Left lung (tissue), 10 donors: ENCODE results near the gene YBX1. TPM values are rescaled to one million over a fixed set of nuclear protein-coding genes. Genes with fewer than 3 reads are reported as not detected.
A peak's percentile ranks its signal among the peaks of the same experiment; 100 is the strongest.

Source experiments
- ATAC-seq: fragments of 200-7000 bp; cut with Tn5 transposase; one replicate; pipeline ENCODE4 v1.9.1; 2020; ENCODE audit warnings: moderate library complexity
- DNase-seq, 4 donors: peaks; one replicate each; pipeline ENCODE4 v3.0.0-alpha.2; 2013 to 2020
- H3K27ac ChIP-seq, 2 donors: fragments of 200-600 bp; sonication (generic) in 1 of 2; one replicate each; pipeline versions ENCODE4 v1.5.0 to v1.8.0; 2020 to 2021
- H3K27me3 ChIP-seq, 2 donors: fragments of 200-600 bp; sonication (generic) in 1 of 2; one replicate each; pipeline versions ENCODE4 v1.5.0 to v1.8.0; 2020 to 2021
- H3K36me3 ChIP-seq, 2 donors: fragments of 200-600 bp; sonication (generic) in 1 of 2; one replicate each; pipeline versions ENCODE4 v1.5.0 to v1.8.0; 2020 to 2021
- H3K4me1 ChIP-seq, 2 donors: fragments of 200-600 bp; one replicate each; pipeline ENCODE4 v1.8.0; 2021
- H3K4me3 ChIP-seq, 2 donors: fragments of 200-600 bp; sonication (generic) in 1 of 2; one replicate each; pipeline versions ENCODE4 v1.5.0 to v1.8.0; 2020 to 2021; ENCODE audit warnings: mild to moderate bottlenecking in 1 of 2
- H3K9me3 ChIP-seq, 2 donors: fragments of 200-600 bp; sonication (generic) in 1 of 2; one replicate each; pipeline versions ENCODE4 v1.5.0 to v1.8.0; 2020 to 2021
- intact Hi-C, 2 donors: fragments of 100-400 bp; cut with DNase I; formaldehyde crosslinking; loops; one replicate each; pipeline versions ENCODE4 v1.11.2 to v1.14.2; 2022
- polyA plus RNA-seq, 6 donors: library from polyadenylated mRNA; unstranded; fragments of 120-200 nt; gene quantifications; one replicate each; pipeline ENCODE4 v1.2.1, GENCODE V29; 2013; ENCODE audit not compliant: insufficient read length in 6 of 6
- total RNA-seq, 2 donors: library from RNA; stranded (reverse); fragmentation: NEBNext Ultra II Directional; extraction: Animal tissue kit (Norgen Biotek cat#: 25700); gene quantifications; one replicate each; pipeline ENCODE4 v1.2.1, GENCODE V29; 2021
- TF ChIP-seq, protein P1 (sequence below), 2 donors: fragments of 200-600 bp; sonication (generic) in 1 of 2; IDR thresholded peaks; one replicate each; pipeline versions ENCODE4 v1.5.0 to v1.8.0; 2021; ENCODE audit warnings: antibody characterized with exemption in 2 of 2
- donor health status: DM: no; HTN: yes; CAD: no.
- donor health status: DM: no; HTN: no; CAD: no.

The YBX1 gene
- total and polyA plus RNA-seq, 8 donors: 461 to 685 (median 546) TPM

DNA sequence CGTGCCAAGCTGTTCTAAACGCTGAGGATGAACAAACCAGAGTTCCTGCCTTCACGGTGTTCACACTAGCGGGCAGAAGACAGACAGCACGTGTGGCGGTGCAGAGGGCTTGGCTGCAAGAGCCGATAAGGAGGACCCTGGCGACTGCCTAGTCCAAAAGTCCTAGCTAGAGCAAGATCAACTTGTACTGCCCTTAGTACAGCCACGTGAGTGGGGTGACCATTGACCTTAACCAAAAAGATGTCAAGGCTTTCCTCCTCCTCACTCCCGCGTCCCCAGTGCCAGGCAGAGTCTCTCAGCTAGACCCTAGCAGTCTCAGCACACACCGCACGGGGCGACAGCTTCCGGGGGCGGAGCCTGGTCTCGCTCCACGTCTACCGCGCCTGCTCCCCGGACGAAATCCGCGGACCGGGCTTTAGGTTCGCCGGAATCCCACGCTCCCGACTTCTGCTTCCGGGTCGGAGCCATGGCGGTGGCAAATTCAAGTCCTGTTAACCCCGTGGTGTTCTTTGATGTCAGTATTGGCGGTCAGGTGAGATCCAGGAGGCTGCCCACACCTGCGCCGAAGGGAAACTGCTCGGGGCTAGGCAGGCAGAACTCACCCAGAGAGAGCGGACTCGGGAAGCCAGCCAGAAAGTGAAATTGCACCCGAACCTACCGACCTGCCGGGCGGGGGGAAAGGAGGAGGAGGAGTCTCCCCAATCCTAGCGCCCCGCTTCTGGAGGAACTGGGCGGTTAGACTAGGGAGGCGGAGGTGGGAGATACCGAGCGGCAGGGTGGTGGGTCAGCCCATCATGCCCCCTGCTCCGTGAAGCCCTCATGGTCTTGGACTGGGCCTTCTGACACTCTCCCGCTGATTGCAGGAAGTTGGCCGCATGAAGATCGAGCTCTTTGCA lies 24.0 kb upstream of the YBX1 start, which contains the start of gene PPIH:
Gene PPIH, plus strand, starts transcription at position 443 of the 896 bp plus-strand sequence. Its CDS starts 24 bp downstream, at position 467.
- ATAC-seq: peak; percentile 100
- intact Hi-C loops: no loop called here
- peak within 1 kb of the TSS; percentile 66 to 84 for H3K4me3 ChIP-seq

DNA sequence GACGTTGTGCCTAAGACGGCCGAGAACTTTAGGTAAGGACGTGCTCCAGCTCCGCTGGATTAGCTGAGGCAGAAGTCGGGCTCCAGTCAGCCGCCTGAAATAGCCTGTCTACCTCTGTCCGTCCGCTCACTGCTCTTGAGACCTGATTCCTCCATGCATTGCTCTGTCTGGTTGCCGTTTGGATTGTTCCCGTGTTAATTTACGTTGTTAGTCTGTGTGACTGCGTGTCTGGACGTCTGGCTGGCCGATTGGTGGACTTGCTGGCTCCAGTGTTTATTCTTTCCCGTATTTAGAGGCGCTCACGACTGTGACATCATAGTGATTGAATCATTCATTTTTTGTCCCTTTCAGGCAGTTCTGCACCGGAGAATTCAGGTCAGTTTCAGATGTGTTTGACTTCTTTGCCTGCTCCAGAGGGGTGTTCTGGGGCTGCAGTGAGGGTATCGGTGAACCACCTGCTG lies 23.3 kb upstream of the YBX1 start:
- Histone ChIP-seq H3K9me3 (no peaks in the 10 kb centered on the region), H3K4me3 (peak overlapping the region; percentile 66 to 84), H3K4me1 (peaks cover 0 to 19% of the 10 kb centered on the region in 2 donors), H3K27me3 (no peaks in the 10 kb centered on the region), H3K27ac (peak overlapping the region in 1 of 2 donors; percentile 85), H3K36me3 (peaks cover 0 to 23% of the 10 kb centered on the region in 2 donors)
- ATAC-seq: no peak
- DNase-seq: no peak
- intact Hi-C loops: no loop called here
- TF ChIP-seq, protein P1, sequence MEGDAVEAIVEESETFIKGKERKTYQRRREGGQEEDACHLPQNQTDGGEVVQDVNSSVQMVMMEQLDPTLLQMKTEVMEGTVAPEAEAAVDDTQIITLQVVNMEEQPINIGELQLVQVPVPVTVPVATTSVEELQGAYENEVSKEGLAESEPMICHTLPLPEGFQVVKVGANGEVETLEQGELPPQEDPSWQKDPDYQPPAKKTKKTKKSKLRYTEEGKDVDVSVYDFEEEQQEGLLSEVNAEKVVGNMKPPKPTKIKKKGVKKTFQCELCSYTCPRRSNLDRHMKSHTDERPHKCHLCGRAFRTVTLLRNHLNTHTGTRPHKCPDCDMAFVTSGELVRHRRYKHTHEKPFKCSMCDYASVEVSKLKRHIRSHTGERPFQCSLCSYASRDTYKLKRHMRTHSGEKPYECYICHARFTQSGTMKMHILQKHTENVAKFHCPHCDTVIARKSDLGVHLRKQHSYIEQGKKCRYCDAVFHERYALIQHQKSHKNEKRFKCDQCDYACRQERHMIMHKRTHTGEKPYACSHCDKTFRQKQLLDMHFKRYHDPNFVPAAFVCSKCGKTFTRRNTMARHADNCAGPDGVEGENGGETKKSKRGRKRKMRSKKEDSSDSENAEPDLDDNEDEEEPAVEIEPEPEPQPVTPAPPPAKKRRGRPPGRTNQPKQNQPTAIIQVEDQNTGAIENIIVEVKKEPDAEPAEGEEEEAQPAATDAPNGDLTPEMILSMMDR (IDR thresholded peaks at IDR 0.05): no peak

More for the DNA sequence above, 24.0 kb upstream of the YBX1 start, which contains the start of gene PPIH:
- H3K36me3 ChIP-seq: peaks cover 0 to 16% of the 10 kb centered on the region in 2 donors
- H3K4me1 ChIP-seq: peaks cover 0 to 19% of the 10 kb centered on the region in 2 donors
- H3K9me3 ChIP-seq: no peaks in the 10 kb centered on the region
- no peaks in the 10 kb centered on the region for H3K27me3 ChIP-seq
- TF ChIP-seq, protein P1 (IDR thresholded peaks at IDR 0.05): peak in 1 of 2 donors; percentile 48
- peak within 1 kb of the TSS; percentile 80 to 85 for H3K27ac ChIP-seq
- peak; percentile 91 to 99 (median 96) for DNase-seq

DNA sequence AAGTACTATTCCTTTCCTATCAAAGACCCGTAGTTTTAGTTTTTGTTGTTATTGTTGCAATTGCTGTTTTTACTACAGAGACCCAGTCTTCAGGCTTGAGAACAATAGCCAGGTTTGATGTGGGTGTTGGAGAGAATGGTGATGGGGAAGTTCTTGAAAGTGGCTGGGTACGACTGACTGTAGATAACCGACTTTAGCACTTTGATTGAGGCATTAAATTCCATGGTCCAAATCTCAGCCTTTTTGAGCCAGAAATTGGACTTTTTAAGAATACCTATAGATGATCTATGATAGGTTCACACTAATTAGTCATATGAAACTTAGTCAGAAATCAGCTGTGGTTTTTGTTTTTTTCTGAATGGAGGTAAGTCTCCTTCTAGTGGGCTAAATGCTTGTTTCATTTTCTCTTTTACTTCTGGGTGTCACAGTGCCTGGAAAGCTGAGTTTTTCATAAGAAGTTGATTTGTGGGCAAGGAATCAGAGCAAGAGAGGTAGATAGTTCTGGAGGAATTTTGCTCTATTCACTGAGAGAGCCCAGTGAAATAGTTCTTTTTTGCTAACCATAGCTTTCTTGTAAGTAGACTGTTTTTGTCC lies 21.2 kb upstream of the YBX1 start:
- intact Hi-C loops: no loop called here
- H3K27ac ChIP-seq: no peak overlapping the region
- no peak for ATAC-seq
- peaks cover 0 to 19% of the 10 kb centered on the region in 2 donors for H3K4me1 ChIP-seq
- TF ChIP-seq, protein P1 (IDR thresholded peaks at IDR 0.05): no peak
- H3K9me3 ChIP-seq: no peaks in the 10 kb centered on the region
- no peak for DNase-seq
- no peak overlapping the region for H3K4me3 ChIP-seq
- H3K27me3 ChIP-seq: no peaks in the 10 kb centered on the region
- peaks cover 0 to 44% of the 10 kb centered on the region in 2 donors for H3K36me3 ChIP-seq

DNA sequence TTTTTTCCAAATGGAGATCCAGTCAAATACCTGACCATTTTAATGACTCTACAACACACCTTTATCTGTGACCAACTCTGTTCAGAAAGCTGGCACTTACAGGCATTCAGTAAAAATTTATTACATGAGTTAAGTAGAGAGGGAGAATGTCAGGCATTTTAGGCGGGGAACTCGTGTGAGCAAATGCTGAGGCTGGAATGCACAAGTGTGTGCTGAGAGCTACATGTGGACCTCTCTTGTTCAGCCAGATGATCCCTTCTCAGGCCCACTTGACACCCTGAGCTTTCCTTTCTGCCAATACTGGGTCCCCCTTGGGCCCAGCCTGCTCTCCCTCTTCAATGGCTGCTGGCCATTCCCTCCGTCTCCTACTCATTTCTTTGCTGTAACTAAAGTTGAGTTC lies 12.3 kb upstream of the YBX1 start:
- Histone ChIP-seq H3K27ac (no peak overlapping the region), H3K9me3 (no peaks in the 10 kb centered on the region), H3K4me1 (no peaks in the 10 kb centered on the region), H3K27me3 (no peaks in the 10 kb centered on the region), H3K36me3 (peaks cover 0 to 81% of the 10 kb centered on the region in 2 donors), H3K4me3 (no peak overlapping the region)
- TF ChIP-seq, protein P1 (IDR thresholded peaks at IDR 0.05): no peak
- ATAC-seq (peak; percentile 90), DNase-seq (peak in 1 of 4 donors; percentile 33)
- intact Hi-C loops: no loop called here

DNA sequence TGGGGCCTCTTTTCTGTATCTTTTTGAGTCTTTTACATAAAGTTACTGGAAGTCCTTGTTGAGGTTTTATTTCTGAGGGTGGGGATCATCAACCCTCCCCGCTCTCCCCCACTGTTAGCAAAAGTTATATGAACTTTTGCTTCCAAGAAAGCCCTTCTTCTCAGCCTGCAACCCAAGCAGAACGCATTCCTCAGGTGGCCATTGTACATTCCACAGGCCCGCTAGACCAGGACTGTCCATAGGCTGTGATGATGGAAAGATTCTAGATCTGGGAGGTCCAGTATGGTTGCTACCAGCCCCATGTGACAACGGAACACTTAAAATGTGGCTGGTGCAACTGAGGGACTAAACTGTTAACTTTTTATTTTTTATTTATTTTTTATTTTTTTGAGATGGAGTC lies 11.8 kb upstream of the YBX1 start:
- peaks cover 0 to 81% of the 10 kb centered on the region in 2 donors for H3K36me3 ChIP-seq
- H3K27ac ChIP-seq: no peak overlapping the region
- no peak overlapping the region for H3K4me3 ChIP-seq
- no peaks in the 10 kb centered on the region for H3K27me3 ChIP-seq
- TF ChIP-seq, protein P1 (IDR thresholded peaks at IDR 0.05): no peak
- no peaks in the 10 kb centered on the region for H3K4me1 ChIP-seq
- H3K9me3 ChIP-seq: no peaks in the 10 kb centered on the region
- DNase-seq (no peak), ATAC-seq (no peak)
- intact Hi-C loops: no loop called here
